ENCODE data around the gene NCR3LG1. TPM values are rescaled to one million over a fixed set of nuclear protein-coding genes. Genes with fewer than 3 reads are reported as not detected.

Gene NCR3LG1
- total RNA-seq, 1 donor from 2014 or later: 4.9 TPM

DNA sequence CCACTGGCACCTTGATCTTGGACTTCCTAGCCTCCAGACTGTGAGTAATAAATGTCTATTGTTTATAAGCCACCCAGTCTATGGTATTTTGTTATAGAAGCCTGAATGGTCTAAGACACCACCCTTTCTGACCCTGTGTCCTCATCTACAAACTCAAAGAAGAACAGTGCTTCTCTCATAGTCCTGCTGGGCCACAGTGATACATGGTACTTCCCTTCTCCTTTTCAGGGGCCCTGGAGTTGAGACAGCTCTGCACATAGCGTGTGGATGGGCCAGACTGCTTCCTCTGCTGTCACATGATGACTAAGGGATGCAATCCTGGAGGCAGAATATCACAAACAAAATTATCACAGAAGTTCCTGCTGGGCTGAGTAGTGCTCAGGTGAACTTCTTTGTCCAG is 31.9 kb downstream of the NCR3LG1 start:
- Mint-ChIP-seq H3K36me3 (peaks cover 10% of the 10 kb centered on the region), H3K27me3 (ENCODE audit: low read depth) (peaks cover 19% of the 10 kb centered on the region), H3K4me3 (no peak overlapping the region), H3K27ac (no peak overlapping the region), H3K4me1 (no peaks in the 10 kb centered on the region), H3K9me3 (peaks cover 1% of the 10 kb centered on the region)
- no peak for TF ChIP-seq CTCF (IDR thresholded peaks at IDR 0.05; ENCODE audit: unreplicated experiment)
- no peak for DNase-seq (ENCODE audit: low spot score in 2 of 2, unreplicated experiment in 2 of 2)

DNA sequence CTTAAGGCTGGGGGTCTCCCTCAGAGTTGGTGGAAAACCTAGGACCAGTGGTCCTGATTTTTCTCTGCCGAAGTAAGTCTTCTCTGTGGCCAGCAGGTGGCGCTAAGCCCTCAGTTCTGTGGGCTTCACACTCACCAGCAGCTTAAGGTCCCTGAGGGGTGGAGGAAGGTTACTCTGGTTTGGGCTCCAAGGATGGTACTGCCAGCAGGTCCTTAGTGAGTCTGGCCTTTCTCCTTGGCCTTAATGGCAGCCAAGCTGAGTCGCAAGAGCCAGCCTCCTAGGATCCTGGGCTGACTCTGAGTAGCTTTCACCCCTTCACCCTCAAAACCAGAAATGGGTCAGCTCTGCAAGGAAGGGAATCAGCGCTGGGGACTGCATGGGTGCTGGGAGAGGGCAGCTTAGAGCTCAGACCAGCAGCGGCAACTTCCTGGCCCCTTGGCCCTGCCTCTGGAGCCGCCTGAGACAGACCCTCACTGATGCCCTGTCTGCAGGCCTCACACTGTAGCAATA is 32.5 kb downstream of the NCR3LG1 start:
- H3K9me3 Mint-ChIP-seq: no peaks in the 10 kb centered on the region
- peaks cover 22% of the 10 kb centered on the region for H3K27me3 Mint-ChIP-seq (ENCODE audit: low read depth)
- no peak overlapping the region for H3K27ac Mint-ChIP-seq
- DNase-seq (ENCODE audit: low spot score in 2 of 2, unreplicated experiment in 2 of 2): peak; percentile 73 to 83
- no peak overlapping the region for H3K4me3 Mint-ChIP-seq
- peaks cover 7% of the 10 kb centered on the region for H3K36me3 Mint-ChIP-seq
- no peaks in the 10 kb centered on the region for H3K4me1 Mint-ChIP-seq
- peak; percentile 90 for TF ChIP-seq CTCF (IDR thresholded peaks at IDR 0.05; ENCODE audit: unreplicated experiment)

DNA sequence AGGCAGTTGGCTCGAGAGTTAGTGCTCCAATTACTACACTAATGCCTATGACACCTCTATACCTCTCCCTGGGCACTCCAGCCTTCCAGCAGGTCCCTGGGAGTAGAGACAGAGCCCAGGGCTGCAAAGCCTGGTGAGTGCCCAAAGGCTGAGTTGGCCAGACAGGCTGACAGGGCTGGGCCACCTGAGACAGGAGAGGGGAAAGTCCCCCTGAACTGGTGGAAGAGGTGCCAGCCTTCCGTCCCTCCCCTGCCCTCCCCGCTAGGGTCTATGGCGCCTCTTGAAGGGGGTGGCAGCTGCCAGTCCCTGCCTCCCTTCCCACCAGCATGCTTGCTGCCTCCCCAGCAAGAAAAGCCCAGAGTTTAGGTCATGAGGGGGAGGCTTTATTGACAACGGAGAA is 33.9 kb downstream of the NCR3LG1 start:
- Mint-ChIP-seq H3K9me3 (no peaks in the 10 kb centered on the region), H3K27me3 (ENCODE audit: low read depth) (peaks cover 32% of the 10 kb centered on the region), H3K4me1 (no peaks in the 10 kb centered on the region), H3K36me3 (peaks cover 3% of the 10 kb centered on the region), H3K4me3 (no peak overlapping the region), H3K27ac (no peak overlapping the region)
- TF ChIP-seq CTCF (IDR thresholded peaks at IDR 0.05; ENCODE audit: unreplicated experiment): no peak
- DNase-seq (ENCODE audit: low spot score in 2 of 2, unreplicated experiment in 2 of 2): no peak

DNA sequence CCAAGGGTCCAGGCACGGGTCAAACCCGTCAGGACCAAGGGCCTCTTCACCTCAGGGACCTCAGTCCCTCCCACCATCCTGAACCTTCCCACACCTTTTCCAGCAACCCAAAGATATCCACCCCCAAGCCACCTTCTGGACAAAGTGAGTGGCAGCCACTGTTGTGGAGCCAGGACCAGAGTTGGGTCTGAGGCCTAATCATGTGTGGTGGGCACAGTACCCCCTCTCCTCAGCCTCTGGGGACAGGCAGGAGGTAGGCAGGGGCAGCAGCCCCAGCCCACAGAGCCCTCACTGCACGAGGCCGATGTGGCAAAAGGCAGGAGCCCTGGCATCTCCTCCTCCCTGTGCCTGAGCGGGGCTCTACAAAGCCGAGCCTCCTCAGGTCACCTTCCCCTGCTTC is 34.3 kb downstream of the NCR3LG1 start:
- Mint-ChIP-seq H3K4me3 (no peak overlapping the region), H3K27me3 (ENCODE audit: low read depth) (peaks cover 35% of the 10 kb centered on the region), H3K4me1 (no peaks in the 10 kb centered on the region), H3K36me3 (peaks cover 3% of the 10 kb centered on the region), H3K27ac (no peak overlapping the region), H3K9me3 (no peaks in the 10 kb centered on the region)
- no peak for DNase-seq (ENCODE audit: low spot score in 2 of 2, unreplicated experiment in 2 of 2)
- TF ChIP-seq CTCF (IDR thresholded peaks at IDR 0.05; ENCODE audit: unreplicated experiment): no peak

DNA sequence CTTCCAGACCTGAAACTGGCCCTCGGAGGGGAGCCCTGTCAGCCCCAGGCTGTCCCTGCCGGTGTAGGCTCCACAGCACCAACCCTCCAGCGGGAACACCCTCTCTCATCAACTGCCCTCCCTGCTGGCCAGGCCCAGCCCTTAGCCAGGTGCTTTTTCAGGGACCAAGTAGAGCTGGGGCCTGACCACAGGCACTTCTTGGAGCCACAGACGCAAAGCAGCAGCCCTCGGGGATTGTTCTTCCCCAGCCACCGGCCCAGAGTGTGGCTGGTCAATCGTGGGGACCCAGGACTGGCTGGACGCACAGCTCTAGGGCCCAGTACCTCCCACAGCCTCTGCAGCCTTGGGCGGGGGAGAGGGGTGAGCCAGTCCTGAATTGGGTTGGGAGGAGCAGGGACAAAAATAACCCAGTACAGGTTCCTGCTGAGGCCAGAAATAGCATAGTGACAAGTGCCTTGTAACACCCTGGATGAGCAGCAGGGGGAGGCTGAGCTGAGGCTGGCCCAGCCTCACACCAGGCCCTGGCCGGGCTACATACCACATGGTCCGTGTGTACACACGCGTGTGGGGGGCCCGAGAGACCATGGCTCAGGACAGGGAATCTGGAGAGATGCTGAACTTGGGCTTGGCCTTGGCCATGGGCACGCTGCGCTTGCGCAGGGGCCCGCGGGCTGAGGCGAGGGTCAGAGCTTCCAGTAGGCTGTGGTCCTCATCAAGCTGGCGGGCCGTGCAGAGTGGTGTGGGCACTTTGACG is 34.9 kb downstream of the NCR3LG1 start:
- TF ChIP-seq CTCF (IDR thresholded peaks at IDR 0.05; ENCODE audit: unreplicated experiment): peak; percentile 53
- Mint-ChIP-seq H3K27me3 (ENCODE audit: low read depth) (peaks cover 41% of the 10 kb centered on the region), H3K9me3 (no peaks in the 10 kb centered on the region), H3K27ac (no peak overlapping the region), H3K4me3 (peak overlapping the region; percentile 24), H3K36me3 (peaks cover 3% of the 10 kb centered on the region), H3K4me1 (no peaks in the 10 kb centered on the region)
- DNase-seq (ENCODE audit: low spot score in 2 of 2, unreplicated experiment in 2 of 2): no peak

All from mesothelial cell of epicardium (in vitro differentiated cells).